ENCODE results near the gene MAB21L4. TPM values are rescaled to one million over a fixed set of nuclear protein-coding genes. Genes with fewer than 3 reads are reported as not detected.

MAB21L4 gene
- total RNA-seq, 1 donor from 2014 or later = 0.59 TPM

- no peak for TF ChIP-seq EZH2 (IDR thresholded peaks at IDR 0.05; ENCODE audit: insufficient read depth, low read length)
- TF ChIP-seq, protein P1, sequence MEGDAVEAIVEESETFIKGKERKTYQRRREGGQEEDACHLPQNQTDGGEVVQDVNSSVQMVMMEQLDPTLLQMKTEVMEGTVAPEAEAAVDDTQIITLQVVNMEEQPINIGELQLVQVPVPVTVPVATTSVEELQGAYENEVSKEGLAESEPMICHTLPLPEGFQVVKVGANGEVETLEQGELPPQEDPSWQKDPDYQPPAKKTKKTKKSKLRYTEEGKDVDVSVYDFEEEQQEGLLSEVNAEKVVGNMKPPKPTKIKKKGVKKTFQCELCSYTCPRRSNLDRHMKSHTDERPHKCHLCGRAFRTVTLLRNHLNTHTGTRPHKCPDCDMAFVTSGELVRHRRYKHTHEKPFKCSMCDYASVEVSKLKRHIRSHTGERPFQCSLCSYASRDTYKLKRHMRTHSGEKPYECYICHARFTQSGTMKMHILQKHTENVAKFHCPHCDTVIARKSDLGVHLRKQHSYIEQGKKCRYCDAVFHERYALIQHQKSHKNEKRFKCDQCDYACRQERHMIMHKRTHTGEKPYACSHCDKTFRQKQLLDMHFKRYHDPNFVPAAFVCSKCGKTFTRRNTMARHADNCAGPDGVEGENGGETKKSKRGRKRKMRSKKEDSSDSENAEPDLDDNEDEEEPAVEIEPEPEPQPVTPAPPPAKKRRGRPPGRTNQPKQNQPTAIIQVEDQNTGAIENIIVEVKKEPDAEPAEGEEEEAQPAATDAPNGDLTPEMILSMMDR (IDR thresholded peaks at IDR 0.05; ENCODE audit: insufficient read depth, low read depth, low read length) = no peak
Measured at GRCh38 chr2:240925568-240926515, 29.9 kb upstream of the MAB21L4 start.

DNA sequence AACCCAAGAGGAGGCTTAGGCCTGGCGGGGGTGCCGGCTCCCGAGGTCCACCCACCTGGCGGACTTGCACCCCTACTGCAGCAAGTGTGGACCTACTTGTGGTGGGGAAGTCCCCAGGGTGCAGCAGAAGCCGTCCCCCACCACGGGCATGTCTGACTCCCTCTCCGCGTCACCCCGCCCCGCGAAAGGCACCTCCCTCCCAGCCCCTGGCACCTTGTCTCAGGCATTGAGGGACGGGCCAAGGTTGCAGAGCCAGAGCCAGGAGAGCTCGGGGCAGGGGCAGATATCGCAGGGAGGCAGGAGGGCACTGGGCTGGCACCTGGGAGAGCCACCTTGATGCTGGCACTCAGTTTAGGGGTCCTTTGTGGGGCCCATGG lies 29.2 kb upstream of the MAB21L4 start:
- peaks cover 5% of the 10 kb centered on the region for H3K4me1 Mint-ChIP-seq (ENCODE audit: low read depth, unreplicated experiment)
- no peak overlapping the region for H3K27ac Mint-ChIP-seq (ENCODE audit: unreplicated experiment)
- DNase-seq (ENCODE audit: low read depth) (no peak), FAIRE-seq (no peak)
- H3K36me3 Mint-ChIP-seq (ENCODE audit: low read depth, unreplicated experiment) = no peaks in the 10 kb centered on the region
- Histone ChIP-seq H3K4me3 (ENCODE audit: insufficient read depth, low read depth, low read length) (no peak overlapping the region), H3K4me2 (ENCODE audit: low read length) (no peak overlapping the region), H3K27me3 (ENCODE audit: insufficient read depth, low read length) (peaks cover 7% of the 10 kb centered on the region), H3K36me3 (ENCODE audit: insufficient read depth, low read length) (no peaks in the 10 kb centered on the region), H3K9me3 (ENCODE audit: insufficient read depth, low read depth, low read length) (no peaks in the 10 kb centered on the region), H3K79me2 (ENCODE audit: insufficient read depth, low read length) (no peaks in the 10 kb centered on the region), H3K4me1 (ENCODE audit: insufficient read depth, low read length) (peaks cover 28% of the 10 kb centered on the region), H3K27ac (ENCODE audit: low read depth, low read length) (no peak overlapping the region), H3K9ac (ENCODE audit: low read length) (no peak overlapping the region), H2AFZ (ENCODE audit: low read depth, low read length) (no peak overlapping the region), H4K20me1 (ENCODE audit: insufficient read depth, low read length) (no peaks in the 10 kb centered on the region)
- no peak overlapping the region for H3K4me3 Mint-ChIP-seq (ENCODE audit: unreplicated experiment)
- H3K27me3 Mint-ChIP-seq (ENCODE audit: low read depth, unreplicated experiment) = peaks cover 23% of the 10 kb centered on the region
- TF ChIP-seq, protein P1 (IDR thresholded peaks at IDR 0.05; ENCODE audit: insufficient read depth, low read depth, low read length) = no peak
- no peak for TF ChIP-seq EZH2 (IDR thresholded peaks at IDR 0.05; ENCODE audit: insufficient read depth, low read length)
- peaks cover 4% of the 10 kb centered on the region for H3K9me3 Mint-ChIP-seq (ENCODE audit: unreplicated experiment)

More at GRCh38 chr2:240925568-240926515, 29.9 kb upstream of the MAB21L4 start:
- no peaks in the 10 kb centered on the region for H3K79me2 ChIP-seq (ENCODE audit: insufficient read depth, low read length)
- Mint-ChIP-seq H3K36me3 (ENCODE audit: low read depth, unreplicated experiment) (no peaks in the 10 kb centered on the region), H3K27me3 (ENCODE audit: low read depth, unreplicated experiment) (peaks cover 23% of the 10 kb centered on the region), H3K9me3 (ENCODE audit: unreplicated experiment) (peaks cover 4% of the 10 kb centered on the region), H3K4me3 (ENCODE audit: unreplicated experiment) (no peak overlapping the region), H3K27ac (ENCODE audit: unreplicated experiment) (no peak overlapping the region), H3K4me1 (ENCODE audit: low read depth, unreplicated experiment) (peaks cover 5% of the 10 kb centered on the region)
- H2AFZ ChIP-seq (ENCODE audit: low read depth, low read length) = no peak overlapping the region
- peaks cover 23% of the 10 kb centered on the region for H3K4me1 ChIP-seq (ENCODE audit: insufficient read depth, low read length)
- H4K20me1 ChIP-seq (ENCODE audit: insufficient read depth, low read length) = no peaks in the 10 kb centered on the region
- DNase-seq (ENCODE audit: low read depth) = no peak
- no peak overlapping the region for H3K27ac ChIP-seq (ENCODE audit: low read depth, low read length)
- no peak overlapping the region for H3K9ac ChIP-seq (ENCODE audit: low read length)
- H3K4me2 ChIP-seq (ENCODE audit: low read length) = no peak overlapping the region
- H3K36me3 ChIP-seq (ENCODE audit: insufficient read depth, low read length) = no peaks in the 10 kb centered on the region
- H3K4me3 ChIP-seq (ENCODE audit: insufficient read depth, low read depth, low read length) = no peak overlapping the region
- no peak for FAIRE-seq
- H3K9me3 ChIP-seq (ENCODE audit: insufficient read depth, low read depth, low read length) = no peaks in the 10 kb centered on the region
- peaks cover 7% of the 10 kb centered on the region for H3K27me3 ChIP-seq (ENCODE audit: insufficient read depth, low read length)
